Esophagus muscularis mucosa (tissue), 3 donors: ENCODE data around the gene TBPL2.

Experiments
- CTCF ChIP-seq, 3 experiments: fragments of 200-600 bp in 2 of 3; fragments of 450-650 bp in 1 of 3; sonication (generic) in 2 of 3; IDR thresholded peaks; one replicate each; pipeline ENCODE4 v1.5.1; 2017 to 2019; ENCODE audit warnings: antibody characterized with exemption in 3 of 3, mild to moderate bottlenecking in 2 of 3, moderate library complexity in 1 of 3
- POLR2A ChIP-seq: fragments of 450-650 bp; IDR thresholded peaks from one replicate; pipeline ENCODE4 v1.6.1; 2017; ENCODE audit warnings: antibody characterized with exemption, moderate library complexity, mild to moderate bottlenecking, low read depth
- POLR2AphosphoS5 ChIP-seq, 2 donors: sonication (generic); formaldehyde crosslinking; IDR thresholded peaks; one replicate each; pipeline ENCODE4 v1.6.1; 2017; ENCODE audit warnings: antibody characterized with exemption in 2 of 2

- TF ChIP-seq POLR2A (no peak), CTCF (IDR thresholded peaks at IDR 0.05) (no peak), POLR2AphosphoS5 (IDR thresholded peaks at IDR 0.05) (peak; percentile 33 to 38)
Measured at GRCh38 chr14:55398679-55399078, 41.7 kb downstream of the TBPL2 start.
